Stimulated activated naive CD8-positive, alpha-beta T cell treated with anti-CD3 and anti-CD28 coated beads, Interleukin-15, Interleukin-2, amounts not matched to agents 100 ng/mL and 50 ng/mL, for 24 hours (primary cell): Measurements from ENCODE around the gene ACSL6.
A peak's percentile ranks its signal among the peaks of the same experiment; 100 is the strongest.
"Not testable (repeated sequence)": the region's sequence is repeated elsewhere in the genome, so short reads cannot be mapped to it uniquely, and the experiment has no call there.

Source experiments
- H3K27ac Mint-ChIP-seq: one replicate; pipeline ENCODE4 v1.8.0; 2021; ENCODE audit warnings: mild to moderate bottlenecking, mixed read lengths
- H3K27me3 Mint-ChIP-seq: one replicate; pipeline ENCODE4 v1.8.0; 2021; ENCODE audit warnings: mixed read lengths
- H3K36me3 Mint-ChIP-seq: one replicate; pipeline ENCODE4 v1.8.0; 2021; ENCODE audit warnings: low read depth, mixed read lengths
- H3K4me1 Mint-ChIP-seq: one replicate; pipeline ENCODE4 v1.8.0; 2021; ENCODE audit warnings: low read depth, mixed read lengths
- H3K4me3 Mint-ChIP-seq: one replicate; pipeline ENCODE4 v1.8.0; 2021; ENCODE audit warnings: mild to moderate bottlenecking, mixed read lengths
- H3K9me3 Mint-ChIP-seq: one replicate; pipeline ENCODE4 v1.8.0; 2021; ENCODE audit warnings: mixed read lengths

The ACSL6 gene

DNA sequence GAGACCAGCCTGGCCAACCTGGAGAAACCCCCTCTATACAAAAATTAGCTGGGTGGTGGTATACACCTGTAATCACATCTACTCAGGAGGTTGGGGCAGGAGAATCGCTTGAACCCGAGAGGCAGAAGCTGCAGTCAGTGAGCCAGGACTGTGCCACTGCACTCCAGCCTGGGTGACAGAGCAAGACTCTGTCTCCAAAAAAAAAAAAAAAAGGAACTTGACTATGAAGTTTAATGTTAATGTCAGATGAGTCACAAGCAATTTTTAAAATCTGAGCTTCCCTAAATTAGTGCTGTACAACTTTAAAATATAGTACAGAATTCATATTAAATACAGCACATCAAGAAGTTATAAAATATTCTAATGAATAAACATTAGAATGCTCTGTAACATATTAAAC is 67.5 kb downstream of the ACSL6 start:
- H3K27me3 Mint-ChIP-seq: no peaks in the 10 kb centered on the region
- no peak overlapping the region for H3K4me3 Mint-ChIP-seq
- H3K36me3 Mint-ChIP-seq: no peaks in the 10 kb centered on the region

GRCh38 chr5:131942016-131942415 is 69.4 kb downstream of the ACSL6 start:
- Mint-ChIP-seq H3K9me3 (no peaks in the 10 kb centered on the region), H3K4me1 (no peaks in the 10 kb centered on the region), H3K27me3 (no peaks in the 10 kb centered on the region), H3K27ac (no peak overlapping the region), H3K36me3 (no peaks in the 10 kb centered on the region), H3K4me3 (no peak overlapping the region)

More for the DNA sequence above, 67.5 kb downstream of the ACSL6 start:
- no peaks in the 10 kb centered on the region for H3K4me1 Mint-ChIP-seq
- no peak overlapping the region for H3K27ac Mint-ChIP-seq
- no peaks in the 10 kb centered on the region for H3K9me3 Mint-ChIP-seq

GRCh38 chr5:131939690-131940345 is 71.6 kb downstream of the ACSL6 start:
- Mint-ChIP-seq H3K36me3 (no peaks in the 10 kb centered on the region), H3K4me1 (peaks cover 8% of the 10 kb centered on the region), H3K9me3 (no peaks in the 10 kb centered on the region), H3K27me3 (no peaks in the 10 kb centered on the region), H3K4me3 (no peak overlapping the region), H3K27ac (no peak overlapping the region)

- Mint-ChIP-seq H3K9me3 (peaks cover 30% of the 10 kb centered on the region), H3K27ac (no peak overlapping the region), H3K36me3 (peaks cover 13% of the 10 kb centered on the region), H3K4me3 (no peak overlapping the region), H3K27me3 (no peaks in the 10 kb centered on the region), H3K4me1 (peaks cover 8% of the 10 kb centered on the region)
Measured at GRCh38 chr5:131932235-131932634, 79.2 kb downstream of the ACSL6 start.

- H3K4me1 Mint-ChIP-seq: no peaks in the 10 kb centered on the region
Measured at GRCh38 chr5:131928957-131929356, 82.5 kb downstream of the ACSL6 start.

GRCh38 chr5:131926168-131926567 is 85.3 kb downstream of the ACSL6 start:
- H3K4me3 Mint-ChIP-seq: no peak overlapping the region
- H3K4me1 Mint-ChIP-seq: no peaks in the 10 kb centered on the region
- H3K27me3 Mint-ChIP-seq: no peaks in the 10 kb centered on the region
- peaks cover 8% of the 10 kb centered on the region for H3K36me3 Mint-ChIP-seq
- peaks cover 37% of the 10 kb centered on the region for H3K9me3 Mint-ChIP-seq
- no peak overlapping the region for H3K27ac Mint-ChIP-seq

More at GRCh38 chr5:131928957-131929356, 82.5 kb downstream of the ACSL6 start:
- peaks cover 37% of the 10 kb centered on the region for H3K9me3 Mint-ChIP-seq
- H3K27ac Mint-ChIP-seq: no peak overlapping the region
- no peak overlapping the region for H3K4me3 Mint-ChIP-seq
- H3K36me3 Mint-ChIP-seq: peaks cover 13% of the 10 kb centered on the region
- no peaks in the 10 kb centered on the region for H3K27me3 Mint-ChIP-seq

- Mint-ChIP-seq H3K4me3 (no peak overlapping the region), H3K9me3 (no peaks in the 10 kb centered on the region), H3K27ac (no peak overlapping the region), H3K36me3 (peaks cover 4% of the 10 kb centered on the region), H3K4me1 (no peaks in the 10 kb centered on the region), H3K27me3 (no peaks in the 10 kb centered on the region)
Measured at GRCh38 chr5:131916481-131916880, 95.0 kb downstream of the ACSL6 start.

DNA sequence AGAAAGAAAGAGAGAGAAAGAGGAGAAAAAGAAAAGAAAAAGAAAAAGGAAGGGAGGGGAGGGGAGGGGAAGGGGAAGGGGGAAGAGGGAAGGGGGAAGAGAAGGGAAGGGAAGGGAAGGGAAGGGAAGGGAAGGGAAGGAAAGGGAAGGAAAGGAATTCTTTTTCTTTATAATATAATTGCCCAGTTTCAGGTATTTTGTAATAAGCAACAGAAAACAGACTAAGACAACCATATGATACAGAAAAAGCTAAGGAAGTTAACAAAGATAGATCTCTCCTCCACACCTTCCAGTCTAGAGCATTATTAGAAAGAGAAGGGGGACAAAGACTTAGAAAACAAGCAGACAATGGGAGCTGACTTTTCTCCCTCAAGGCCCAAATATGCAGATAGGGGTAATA is 97.0 kb downstream of the ACSL6 start:
- no peaks in the 10 kb centered on the region for H3K27me3 Mint-ChIP-seq
- no peaks in the 10 kb centered on the region for H3K4me1 Mint-ChIP-seq
- no peak overlapping the region for H3K4me3 Mint-ChIP-seq
- H3K9me3 Mint-ChIP-seq: peaks cover 6% of the 10 kb centered on the region
- H3K27ac Mint-ChIP-seq: no peak overlapping the region
- peaks cover 4% of the 10 kb centered on the region for H3K36me3 Mint-ChIP-seq

DNA sequence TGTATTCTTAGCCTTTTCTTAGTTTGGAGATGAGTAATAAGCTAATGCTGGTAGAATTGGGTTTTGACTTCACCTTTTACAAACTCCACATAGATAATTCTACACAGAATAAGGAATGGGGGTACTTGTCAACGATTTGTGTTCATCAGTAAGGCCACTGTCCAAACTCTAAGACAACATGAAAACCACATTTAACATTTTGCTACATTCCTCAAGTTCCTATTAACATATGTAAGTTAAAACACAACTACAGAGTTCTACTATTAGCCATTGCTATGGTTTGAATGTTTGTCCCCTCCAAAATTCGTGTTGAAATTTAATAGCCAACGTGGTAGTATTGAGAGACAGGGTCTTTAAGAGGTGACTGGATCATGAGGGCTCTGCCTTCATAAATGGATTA is 97.9 kb downstream of the ACSL6 start:
- Mint-ChIP-seq H3K9me3 (peaks cover 6% of the 10 kb centered on the region), H3K4me3 (no peak overlapping the region), H3K27ac (no peak overlapping the region), H3K36me3 (peaks cover 4% of the 10 kb centered on the region), H3K4me1 (no peaks in the 10 kb centered on the region), H3K27me3 (no peaks in the 10 kb centered on the region)

DNA sequence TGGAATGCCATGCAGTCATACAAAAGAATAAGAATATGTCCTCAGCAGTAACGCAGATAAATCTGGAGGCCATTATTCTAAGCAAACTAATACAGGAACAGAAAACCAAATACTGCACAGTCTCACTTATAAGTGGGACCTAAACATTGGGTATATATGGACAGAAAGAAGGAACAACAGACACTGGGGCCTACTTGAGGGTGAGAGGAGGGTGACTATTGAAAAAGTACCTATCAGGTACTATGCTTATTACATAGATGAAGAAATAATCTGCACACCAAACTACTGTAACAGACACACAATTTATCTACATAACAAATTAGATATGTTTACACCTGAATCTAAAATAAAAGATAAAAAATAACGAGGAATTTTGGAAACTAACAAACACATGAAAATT is 104.8 kb downstream of the ACSL6 start:
- Mint-ChIP-seq H3K27ac (no peak overlapping the region), H3K4me1 (peaks cover 23% of the 10 kb centered on the region), H3K27me3 (no peaks in the 10 kb centered on the region), H3K36me3 (peaks cover 27% of the 10 kb centered on the region), H3K9me3 (peaks cover 39% of the 10 kb centered on the region), H3K4me3 (no peak overlapping the region)

DNA sequence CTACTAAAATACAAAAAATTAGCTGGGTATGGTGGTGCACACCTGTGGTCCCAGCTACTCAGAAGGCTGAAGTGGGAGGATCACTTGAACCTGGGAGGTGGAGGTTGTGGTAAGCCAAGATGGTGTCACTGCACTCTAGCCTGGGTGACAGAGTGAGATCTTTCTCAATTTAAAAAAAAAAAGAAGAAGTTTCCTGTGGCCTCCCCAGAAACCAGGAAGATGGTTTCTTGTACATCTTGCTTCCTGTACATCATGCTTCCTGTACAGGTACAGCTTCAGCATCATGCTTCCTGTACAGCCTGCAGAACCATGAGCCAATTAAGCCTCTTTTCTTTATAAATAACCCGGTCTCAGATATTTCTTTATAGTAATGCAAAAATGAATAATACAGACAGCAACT is 109.2 kb downstream of the ACSL6 start:
- peak overlapping the region; percentile 63 for H3K27ac Mint-ChIP-seq
- H3K36me3 Mint-ChIP-seq: peaks cover 31% of the 10 kb centered on the region
- peaks cover 27% of the 10 kb centered on the region for H3K4me1 Mint-ChIP-seq
- H3K4me3 Mint-ChIP-seq, H3K27me3 Mint-ChIP-seq: not testable (repeated sequence)
- peaks cover 44% of the 10 kb centered on the region for H3K9me3 Mint-ChIP-seq
